Activated B cell treated with CpG ODN at 0.5 μM for 24 hours (primary cell): ENCODE results near the gene GABRB2. TPM values are rescaled to one million over a fixed set of nuclear protein-coding genes. Genes with fewer than 3 reads are reported as not detected.

Experiments used
- ATAC-seq: fragments of 200-7000 bp; cut with Tn5 transposase; one replicate; pipeline ENCODE4 v1.10.0; 2021; ENCODE audit warnings: low read depth, mild to moderate bottlenecking, moderate library complexity
- CTCF ChIA-PET: fragments of 350-600 bp; sonication (Branson Sonifier 250); formaldehyde crosslinking; loops from one replicate; lab custom pipeline; 2021; ENCODE audit warnings: antibody characterized with exemption; lab: Charles Lee
- POLR2A ChIA-PET: fragments of 350-600 bp; sonication (Branson Sonifier 250); formaldehyde crosslinking; loops from one replicate; lab custom pipeline; 2021; ENCODE audit warnings: antibody characterized with exemption; lab: Charles Lee
- DNase-seq: peaks from one replicate; pipeline ENCODE4 v3.0.0; 2022
- H3K27ac Mint-ChIP-seq: one replicate; pipeline ENCODE4 v1.8.0; 2020; ENCODE audit warnings: mixed read lengths
- H3K27me3 Mint-ChIP-seq: one replicate; pipeline ENCODE4 v1.8.0; 2021; ENCODE audit warnings: mixed read lengths
- H3K36me3 Mint-ChIP-seq: one replicate; pipeline ENCODE4 v1.8.0; 2021; ENCODE audit warnings: low read depth, mixed read lengths
- H3K4me1 Mint-ChIP-seq: one replicate; pipeline ENCODE4 v1.8.0; 2021; ENCODE audit warnings: mixed read lengths
- H3K4me3 Mint-ChIP-seq: one replicate; pipeline ENCODE4 v1.8.0; 2020; ENCODE audit warnings: mild to moderate bottlenecking, mixed read lengths
- H3K9me3 Mint-ChIP-seq: one replicate; pipeline ENCODE4 v1.8.0; 2020; ENCODE audit warnings: mixed read lengths
- intact Hi-C: fragments of 100-400 bp; cut with micrococcal nuclease; formaldehyde crosslinking; loops from one replicate; pipeline ENCODE4 v1.15.1; 2024
- total RNA-seq: library from RNA; stranded (reverse); gene quantifications from 2 replicates; pipeline ENCODE4 v1.2.3, GENCODE V29; 2022
- TF ChIP-seq, protein P1 (sequence below): fragments of 200-600 bp; IDR thresholded peaks from one replicate; pipeline ENCODE4 v1.8.0; 2022; ENCODE audit warnings: antibody characterized with exemption, mild to moderate bottlenecking

GABRB2 gene
- total RNA-seq, 1 donor from 2014 or later, result not detected

DNA sequence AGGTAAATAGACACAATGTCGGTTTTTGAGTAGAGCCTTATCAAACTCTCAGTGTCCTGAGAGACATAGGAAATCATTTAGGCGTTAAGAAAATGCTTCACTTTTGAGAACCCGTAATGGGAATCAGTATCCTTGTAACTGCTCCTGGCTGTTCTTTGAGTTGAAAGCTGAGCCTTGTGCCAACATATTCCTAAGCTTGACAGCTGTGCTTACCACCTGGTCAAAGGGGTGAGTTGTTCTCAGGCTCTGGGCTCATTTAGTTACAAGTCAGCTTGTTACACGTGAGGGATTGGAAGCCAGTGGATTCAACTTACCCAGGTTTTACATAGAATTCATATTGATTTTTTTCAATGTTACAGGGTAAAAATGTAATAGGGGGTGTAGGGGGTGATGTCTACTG, 145.9 kb downstream of the GABRB2 start:
- Mint-ChIP-seq H3K27me3 (no peaks in the 10 kb centered on the region), H3K27ac (no peak overlapping the region), H3K4me1 (no peaks in the 10 kb centered on the region), H3K36me3 (no peaks in the 10 kb centered on the region), H3K9me3 (no peaks in the 10 kb centered on the region), H3K4me3 (no peak overlapping the region)
- CTCF ChIA-PET, result no interaction called here
- intact Hi-C loops, result no loop called here
- POLR2A ChIA-PET, result no interaction called here
- DNase-seq (no peak), ATAC-seq (no peak)
- TF ChIP-seq, protein P1, sequence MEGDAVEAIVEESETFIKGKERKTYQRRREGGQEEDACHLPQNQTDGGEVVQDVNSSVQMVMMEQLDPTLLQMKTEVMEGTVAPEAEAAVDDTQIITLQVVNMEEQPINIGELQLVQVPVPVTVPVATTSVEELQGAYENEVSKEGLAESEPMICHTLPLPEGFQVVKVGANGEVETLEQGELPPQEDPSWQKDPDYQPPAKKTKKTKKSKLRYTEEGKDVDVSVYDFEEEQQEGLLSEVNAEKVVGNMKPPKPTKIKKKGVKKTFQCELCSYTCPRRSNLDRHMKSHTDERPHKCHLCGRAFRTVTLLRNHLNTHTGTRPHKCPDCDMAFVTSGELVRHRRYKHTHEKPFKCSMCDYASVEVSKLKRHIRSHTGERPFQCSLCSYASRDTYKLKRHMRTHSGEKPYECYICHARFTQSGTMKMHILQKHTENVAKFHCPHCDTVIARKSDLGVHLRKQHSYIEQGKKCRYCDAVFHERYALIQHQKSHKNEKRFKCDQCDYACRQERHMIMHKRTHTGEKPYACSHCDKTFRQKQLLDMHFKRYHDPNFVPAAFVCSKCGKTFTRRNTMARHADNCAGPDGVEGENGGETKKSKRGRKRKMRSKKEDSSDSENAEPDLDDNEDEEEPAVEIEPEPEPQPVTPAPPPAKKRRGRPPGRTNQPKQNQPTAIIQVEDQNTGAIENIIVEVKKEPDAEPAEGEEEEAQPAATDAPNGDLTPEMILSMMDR, result no peak

DNA sequence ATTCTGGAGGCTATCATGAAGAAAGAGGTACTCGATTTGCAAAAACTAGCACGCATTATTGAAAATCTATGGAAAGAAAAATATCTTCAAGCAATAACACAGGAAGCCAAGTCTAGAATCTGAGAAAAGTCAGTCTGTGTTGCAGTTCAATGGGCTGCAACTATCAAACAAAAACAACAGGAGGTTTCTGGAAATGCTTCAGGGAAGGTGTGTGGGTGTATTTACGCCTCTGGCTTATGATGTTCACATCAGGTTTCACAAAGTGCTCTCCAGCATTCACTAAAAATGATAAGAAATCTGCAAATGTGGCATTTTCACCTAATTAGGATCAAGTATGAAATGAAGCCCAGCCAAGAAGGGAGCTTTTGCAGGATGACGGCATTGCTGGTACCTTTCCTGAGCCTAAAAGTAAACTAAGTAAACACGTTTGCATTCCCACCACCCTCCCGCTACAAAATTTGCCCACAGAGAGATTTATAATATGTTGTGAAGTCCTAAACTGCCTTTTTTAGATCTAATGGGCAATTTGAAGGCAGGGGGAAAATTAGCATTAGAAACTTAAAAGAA, 146.4 kb downstream of the GABRB2 start:
- Mint-ChIP-seq H3K4me3 (no peak overlapping the region), H3K27ac (no peak overlapping the region), H3K9me3 (no peaks in the 10 kb centered on the region), H3K36me3 (no peaks in the 10 kb centered on the region), H3K27me3 (no peaks in the 10 kb centered on the region), H3K4me1 (no peaks in the 10 kb centered on the region)
- intact Hi-C loops, result no loop called here
- DNase-seq (no peak), ATAC-seq (no peak)
- ChIA-PET POLR2A (no interaction called here), CTCF (no interaction called here)
- TF ChIP-seq, protein P1, result no peak

DNA sequence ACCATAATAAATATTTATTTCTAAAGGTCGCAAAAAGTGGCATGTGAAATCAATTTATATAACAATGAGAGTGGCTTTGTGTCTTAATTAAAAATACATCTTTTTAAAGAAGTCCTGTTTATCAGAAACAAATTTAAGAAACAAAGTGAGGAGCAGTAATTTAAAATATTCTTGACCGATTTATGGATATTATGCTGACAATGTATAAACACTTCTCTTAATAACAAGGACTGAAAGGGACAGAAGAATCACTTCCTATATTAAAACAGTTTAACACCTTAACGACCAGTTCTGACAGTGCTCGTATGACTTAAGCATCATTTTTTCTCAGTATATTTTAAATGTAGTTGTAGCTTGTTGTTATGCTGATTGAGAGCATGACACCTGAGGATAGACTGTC, 149.1 kb downstream of the GABRB2 start:
- CTCF ChIA-PET, result no interaction called here
- H3K9me3 Mint-ChIP-seq, result no peaks in the 10 kb centered on the region
- DNase-seq, result no peak
- TF ChIP-seq, protein P1, result no peak
- intact Hi-C loops, result no loop called here
- H3K27ac Mint-ChIP-seq, result no peak overlapping the region
- no peaks in the 10 kb centered on the region for H3K4me1 Mint-ChIP-seq
- no peak overlapping the region for H3K4me3 Mint-ChIP-seq
- H3K36me3 Mint-ChIP-seq, result no peaks in the 10 kb centered on the region
- ATAC-seq, result no peak
- POLR2A ChIA-PET, result no interaction called here
- H3K27me3 Mint-ChIP-seq, result no peaks in the 10 kb centered on the region

DNA sequence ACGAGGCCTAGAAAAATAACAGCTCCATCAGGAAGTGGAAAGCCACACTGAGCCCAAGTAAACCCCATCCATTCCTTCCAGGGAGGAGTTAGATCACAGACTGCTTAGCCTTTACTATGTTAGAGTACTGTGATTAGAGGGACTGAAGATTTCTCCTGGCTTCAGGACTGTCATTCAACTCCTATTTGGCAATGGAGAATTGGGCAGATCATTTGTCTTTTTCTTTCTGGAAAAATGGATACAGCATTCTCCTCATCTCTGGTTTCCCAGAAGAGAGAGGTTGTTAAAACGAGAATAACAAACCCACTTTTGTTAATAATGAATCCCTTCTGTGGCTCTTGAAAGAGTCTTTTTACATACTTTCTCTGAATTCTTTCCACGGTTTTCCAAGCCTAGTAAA, 150.4 kb downstream of the GABRB2 start:
- intact Hi-C loops, result no loop called here
- no peaks in the 10 kb centered on the region for H3K27me3 Mint-ChIP-seq
- H3K36me3 Mint-ChIP-seq, result no peaks in the 10 kb centered on the region
- ChIA-PET POLR2A (no interaction called here), CTCF (no interaction called here)
- DNase-seq, result no peak
- no peaks in the 10 kb centered on the region for H3K9me3 Mint-ChIP-seq
- H3K27ac Mint-ChIP-seq, result no peak overlapping the region
- ATAC-seq, result no peak
- TF ChIP-seq, protein P1, result no peak
- no peak overlapping the region for H3K4me3 Mint-ChIP-seq
- H3K4me1 Mint-ChIP-seq, result no peaks in the 10 kb centered on the region

DNA sequence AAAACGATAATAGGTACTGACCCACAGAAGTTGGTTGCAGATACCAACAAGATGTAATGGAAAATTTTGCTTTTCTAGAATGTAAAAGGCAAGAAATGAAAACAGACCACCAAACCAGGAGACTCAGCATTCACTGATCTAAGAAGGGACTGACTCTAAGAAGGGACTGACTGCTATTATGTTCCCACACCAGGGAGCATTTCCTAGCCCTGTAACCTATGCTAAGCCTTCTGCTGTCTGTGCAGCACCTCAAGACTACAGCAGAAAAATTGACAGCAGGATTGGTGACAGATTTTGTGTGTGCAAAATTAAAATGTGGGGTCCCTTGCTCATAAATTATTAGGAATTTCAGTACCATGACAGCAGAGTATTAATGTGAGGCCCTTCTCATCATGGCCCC, 154.8 kb downstream of the GABRB2 start:
- Mint-ChIP-seq H3K27me3 (no peaks in the 10 kb centered on the region), H3K9me3 (no peaks in the 10 kb centered on the region), H3K36me3 (no peaks in the 10 kb centered on the region), H3K4me1 (no peaks in the 10 kb centered on the region), H3K4me3 (no peak overlapping the region), H3K27ac (no peak overlapping the region)
- intact Hi-C loops, result no loop called here
- ChIA-PET POLR2A (no interaction called here), CTCF (no interaction called here)
- ATAC-seq (no peak), DNase-seq (no peak)
- TF ChIP-seq, protein P1, result no peak
